ENCODE data around the gene COL5A1.

Gene COL5A1

DNA sequence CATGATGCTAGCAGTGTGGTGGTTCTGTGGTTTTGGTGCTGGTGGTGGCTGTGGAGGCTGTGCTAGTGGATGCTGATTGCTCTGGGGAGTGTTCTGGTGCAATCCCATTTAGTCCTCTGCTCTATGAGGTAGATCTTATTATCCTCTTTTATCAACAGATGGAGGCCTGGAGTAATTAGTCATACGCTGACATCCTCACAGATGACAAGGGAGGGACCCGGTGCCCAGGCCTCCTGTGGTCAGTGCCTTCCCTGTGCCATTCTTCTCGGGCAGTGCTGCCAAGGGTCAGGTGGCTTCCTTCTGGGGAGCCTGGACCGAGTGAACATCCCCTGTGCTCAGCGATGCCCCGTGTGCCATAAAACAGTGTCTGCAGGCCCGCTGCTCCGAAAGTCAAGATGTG, 74.5 kb downstream of the COL5A1 start:
- DNase-seq = no peak

DNA sequence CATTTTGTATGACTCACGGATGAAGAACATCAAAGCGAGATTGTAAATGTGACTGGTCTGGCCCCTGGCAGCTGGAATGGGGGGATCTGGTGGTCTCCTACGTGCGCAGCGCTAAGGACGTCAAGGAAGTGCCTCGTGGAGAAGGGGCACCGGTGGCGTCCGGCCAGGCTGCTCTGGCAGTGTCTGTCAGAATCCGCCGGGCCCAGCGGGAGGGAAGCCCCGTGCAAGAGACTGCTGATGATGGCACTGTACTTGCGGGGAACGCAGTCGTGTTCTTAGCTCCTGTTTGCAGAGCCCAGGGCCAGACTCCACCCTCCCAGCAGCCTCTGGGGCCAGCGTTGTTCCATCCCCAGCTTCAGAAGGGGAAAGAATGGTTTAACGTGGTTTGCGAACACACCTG, 75.5 kb downstream of the COL5A1 start:
- no peak for DNase-seq

DNA sequence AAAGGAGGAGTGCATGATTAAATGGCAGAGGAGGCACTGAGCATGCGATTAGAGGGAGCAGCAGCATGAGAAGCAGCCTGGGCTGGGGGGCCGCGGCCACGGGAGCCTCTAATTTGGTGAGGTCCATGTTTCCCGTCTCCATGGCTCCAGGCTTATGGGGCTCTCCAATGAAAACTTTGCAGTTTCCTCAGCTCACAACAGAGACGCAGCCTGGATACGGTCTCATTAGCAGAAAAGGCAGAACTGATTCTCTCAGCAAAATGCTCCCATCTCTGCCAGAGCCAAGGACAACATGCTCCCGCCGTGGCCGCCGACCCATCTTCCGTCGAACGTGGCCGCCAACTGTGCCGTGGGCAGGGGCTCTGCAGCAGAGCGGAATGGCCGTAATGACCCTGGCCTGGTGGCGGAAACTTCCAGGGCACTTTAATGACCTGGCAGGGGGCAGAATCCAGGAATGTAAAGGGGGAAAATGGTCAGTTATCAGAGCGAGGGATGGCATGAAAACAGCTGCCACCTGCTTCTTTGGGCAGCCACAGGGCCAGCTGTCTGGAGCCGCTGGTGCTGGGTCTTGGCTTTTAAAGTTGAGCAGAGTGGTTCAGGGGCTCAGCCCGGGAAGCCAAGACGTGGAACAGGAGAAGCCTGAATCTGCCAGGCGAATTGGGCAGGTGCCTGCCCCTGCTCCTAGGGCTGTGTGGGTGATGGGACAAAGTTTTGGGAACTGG, 76.5 kb downstream of the COL5A1 start:
- no peak for DNase-seq

DNA sequence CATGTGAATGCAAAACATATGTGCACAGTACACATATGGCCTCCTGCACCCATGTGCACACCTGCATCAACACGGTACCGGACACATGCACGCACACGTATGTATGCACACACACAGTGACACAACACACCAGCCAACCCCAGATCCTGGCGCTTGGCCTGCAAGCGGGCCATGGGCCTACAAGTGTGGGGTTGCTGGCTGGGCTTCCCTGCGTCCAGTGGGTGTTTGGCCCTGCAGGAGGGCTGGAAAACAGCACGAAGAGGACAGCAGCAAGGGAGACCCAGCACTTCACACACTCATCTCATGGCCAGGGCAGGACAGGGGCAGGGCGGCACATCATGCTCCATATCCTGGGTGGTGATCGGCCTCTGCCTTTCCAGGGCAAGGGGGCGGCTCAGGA, 77.7 kb downstream of the COL5A1 start:
- DNase-seq = no peak

DNA sequence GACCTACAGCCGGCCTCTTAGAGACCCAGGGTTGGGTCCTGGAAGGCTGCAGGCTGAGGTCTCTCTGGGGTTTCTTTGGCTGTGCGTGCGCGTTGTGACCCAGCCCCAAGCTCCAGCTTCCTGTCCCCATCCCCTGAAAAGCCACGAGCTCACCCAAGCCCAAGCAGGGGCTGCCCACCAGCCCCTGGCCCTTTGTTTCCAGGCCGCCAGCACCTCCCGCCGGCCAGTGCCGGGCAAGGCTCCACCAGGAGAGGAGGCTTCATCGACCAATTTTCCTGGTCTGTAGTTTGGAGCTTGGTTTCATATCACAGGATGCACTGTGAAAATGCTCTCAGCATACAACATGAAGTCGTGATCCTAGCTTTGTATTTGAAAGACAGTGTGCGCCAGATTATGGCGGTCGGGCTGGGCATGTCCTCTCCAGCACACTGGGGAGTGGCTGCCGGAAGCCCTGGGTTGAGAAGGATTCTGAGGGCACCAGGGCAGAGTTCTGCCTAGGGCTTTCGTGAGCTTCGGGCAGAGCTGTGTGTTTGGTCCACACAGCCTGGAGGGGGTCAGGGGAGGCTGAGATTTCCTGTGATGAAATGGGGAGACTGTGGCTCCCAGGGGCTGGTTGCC, 78.6 kb downstream of the COL5A1 start:
- DNase-seq = no peak

DNA sequence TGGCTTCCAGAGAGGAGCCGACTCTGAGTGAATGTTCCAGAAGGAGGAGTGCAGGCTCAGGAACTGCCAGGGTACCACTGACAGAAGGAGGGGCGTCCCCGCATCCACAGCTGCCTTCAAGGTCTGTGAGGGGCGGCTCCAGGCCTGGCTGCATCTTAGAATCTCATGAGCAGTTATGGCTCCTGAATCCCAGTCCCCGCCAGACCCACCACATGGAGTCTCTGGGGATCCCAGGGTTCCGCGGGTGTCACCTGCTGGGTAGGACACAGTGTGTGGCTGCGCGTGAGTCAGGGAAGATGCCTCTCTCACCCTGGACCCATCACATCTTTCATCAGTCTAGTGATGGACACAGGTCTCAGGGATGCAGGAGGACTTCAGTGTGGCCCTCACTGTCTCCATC, 79.2 kb downstream of the COL5A1 start:
- no peak for DNase-seq

DNA sequence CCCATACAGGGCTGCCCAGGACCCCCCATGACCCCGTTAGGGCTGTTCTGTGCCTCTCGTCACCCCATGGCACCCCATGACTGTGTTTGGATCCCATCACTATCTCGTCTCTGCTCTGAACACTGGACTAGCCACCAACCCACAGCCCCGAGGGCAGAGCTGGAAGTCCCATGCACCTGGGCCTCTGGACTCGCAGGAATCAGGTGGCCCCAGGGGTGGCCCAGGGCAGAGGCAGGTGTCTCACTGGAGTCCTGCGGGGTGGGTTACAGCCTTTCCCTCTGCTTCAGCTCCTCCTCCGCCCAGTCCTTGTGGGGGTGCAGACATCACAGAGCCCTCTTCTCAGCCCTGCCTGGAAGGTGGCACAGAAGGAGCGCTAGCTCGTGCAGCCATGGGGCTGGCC, 79.7 kb downstream of the COL5A1 start:
- DNase-seq = no peak

DNA sequence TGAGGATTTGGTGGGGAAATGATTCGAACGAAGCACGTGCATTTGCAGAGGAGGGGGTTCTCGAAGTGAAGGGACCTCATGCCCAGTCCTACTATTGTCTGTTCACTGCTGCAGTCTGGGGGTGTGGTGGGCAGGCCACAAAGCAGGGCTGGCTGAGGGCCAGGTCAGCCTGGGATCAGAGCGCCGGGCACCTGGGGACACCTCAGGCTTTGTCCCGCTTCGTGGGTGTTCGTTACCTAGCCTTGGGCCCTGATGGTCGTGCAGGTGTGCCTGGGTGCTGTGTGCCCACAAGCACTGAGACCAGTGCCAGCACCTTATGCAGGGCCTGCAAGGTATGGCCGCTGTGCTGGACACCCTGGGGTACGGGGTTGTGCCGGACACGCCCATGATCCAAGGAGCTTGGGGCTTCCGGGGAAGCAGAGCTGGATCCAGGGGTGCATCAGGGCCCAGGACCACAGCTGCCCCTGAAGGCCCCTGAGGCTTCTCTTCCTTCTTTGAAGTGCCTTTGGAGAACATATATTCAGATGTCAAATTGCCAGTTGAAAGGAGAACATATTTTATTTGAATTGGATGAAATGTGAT, 80.6 kb downstream of the COL5A1 start:
- no peak for DNase-seq

DNA sequence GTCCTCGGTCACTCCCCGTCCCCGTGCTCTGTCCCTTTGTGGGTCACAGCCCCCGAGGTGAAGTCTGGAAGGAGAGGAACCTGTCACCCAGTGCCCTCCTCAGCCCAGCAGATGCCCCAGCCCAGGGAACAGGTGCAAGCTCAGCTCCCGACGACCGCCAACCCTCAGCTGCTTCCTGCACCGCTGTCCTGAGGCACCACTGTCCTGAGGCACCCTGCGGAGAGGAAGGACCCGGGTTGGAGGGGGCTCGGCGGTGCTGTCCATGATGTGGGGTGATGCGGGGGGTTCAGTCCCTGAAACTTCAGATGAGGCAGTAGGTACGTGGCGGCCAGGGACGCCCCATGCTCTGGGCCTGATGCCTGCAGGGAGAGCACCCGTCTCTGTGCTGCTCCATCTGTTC, 81.4 kb downstream of the COL5A1 start:
- DNase-seq = no peak

DNA sequence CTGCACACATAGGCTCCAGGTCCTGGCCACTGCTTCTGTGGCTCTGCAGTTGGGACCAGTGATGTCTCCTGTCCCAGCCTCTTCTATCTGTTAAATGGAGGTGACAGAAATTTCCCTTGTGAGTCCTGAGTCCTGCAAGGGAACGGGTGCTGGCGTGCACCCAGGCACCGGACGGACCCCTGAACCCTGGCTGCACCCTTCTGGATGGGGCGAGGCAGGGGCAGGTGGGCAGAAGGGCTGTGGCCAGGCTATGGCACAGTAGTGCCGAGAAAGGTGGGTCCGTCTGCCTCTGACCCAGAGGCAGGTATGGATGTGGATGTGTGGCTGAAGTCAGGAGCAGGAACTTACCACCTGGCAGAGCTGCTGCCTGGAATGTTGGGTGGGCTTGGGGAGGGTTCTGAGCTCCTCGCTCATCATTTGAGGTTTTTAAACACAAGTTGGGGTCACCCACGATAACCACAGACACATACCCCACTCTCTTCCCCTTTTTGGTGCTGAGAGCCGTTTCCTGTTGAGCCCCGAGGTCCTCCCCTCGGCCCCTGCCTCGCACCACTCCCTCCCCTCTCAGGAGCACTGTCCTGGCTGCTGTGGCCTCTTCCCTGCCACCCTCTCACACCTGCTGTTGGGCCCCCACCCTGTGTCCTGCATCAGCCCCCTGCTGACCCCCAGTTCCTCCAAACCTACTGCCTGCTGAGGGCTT, 82.0 kb downstream of the COL5A1 start:
- no peak for DNase-seq

DNA sequence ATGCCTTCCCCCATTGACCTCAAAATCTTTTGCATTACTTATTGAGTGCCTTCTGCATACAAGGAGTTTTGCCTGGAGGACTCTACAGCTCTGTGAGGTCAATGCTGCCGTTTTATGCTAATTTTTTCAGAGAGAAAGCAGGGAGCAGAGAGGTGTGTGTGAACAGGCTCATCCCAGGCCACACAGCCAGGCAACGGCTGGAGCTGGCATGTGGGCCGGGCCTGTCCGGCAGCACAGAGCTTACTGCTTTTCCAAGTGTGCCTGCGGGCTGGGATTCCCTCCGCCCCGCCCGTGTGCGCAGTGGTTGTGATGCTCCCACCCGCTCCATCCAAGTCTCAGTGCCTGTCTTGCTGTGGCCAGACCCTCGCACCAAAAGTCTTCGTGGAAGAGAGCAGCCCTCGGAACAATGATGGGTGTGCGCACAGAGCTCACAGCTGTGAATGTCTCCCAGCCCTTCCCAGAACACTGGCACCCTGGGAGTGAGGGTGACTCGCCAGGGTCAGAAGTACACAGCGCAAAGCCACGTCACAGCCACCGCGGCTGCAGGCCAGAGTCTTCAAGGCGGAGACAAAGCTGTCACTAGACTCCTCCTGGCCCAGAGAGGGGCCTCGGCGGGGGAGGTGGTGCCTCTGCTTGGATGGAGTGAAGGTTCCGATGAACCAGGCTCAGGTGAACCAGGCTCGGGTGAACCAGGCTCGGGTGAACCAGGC, 82.8 kb downstream of the COL5A1 start:
- DNase-seq = no peak

DNA sequence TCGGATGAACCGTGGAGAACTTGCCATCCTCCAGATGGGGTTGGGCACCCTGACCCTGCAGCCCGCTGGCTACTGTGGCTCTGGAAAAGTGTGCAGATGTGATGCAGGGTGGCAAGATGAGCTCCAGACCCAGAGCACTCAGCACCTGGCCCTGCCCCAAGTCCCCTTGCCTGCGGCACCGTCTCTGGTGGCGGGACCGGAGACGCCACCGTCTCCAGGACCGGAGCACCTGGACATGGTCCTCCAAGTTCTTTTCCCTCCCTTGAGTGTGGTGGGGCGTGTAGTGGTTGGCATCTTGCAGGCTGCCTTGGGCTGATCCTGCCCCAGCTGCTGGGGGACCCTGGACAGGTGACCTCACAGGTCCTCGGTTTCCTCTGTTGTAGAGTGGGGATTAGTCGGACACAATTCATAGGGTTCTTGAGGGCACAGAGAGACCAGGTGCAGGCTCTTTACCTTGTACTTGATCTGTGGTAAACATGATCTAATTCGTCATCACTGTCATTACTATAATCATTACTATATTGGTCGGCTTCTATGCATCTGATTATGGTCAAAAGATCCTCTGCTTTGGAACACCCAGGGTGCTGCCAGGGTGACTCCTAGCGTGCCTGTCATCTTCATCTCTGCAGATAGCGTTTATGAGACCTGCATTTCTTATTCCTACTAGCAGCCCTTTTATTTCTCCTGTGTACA, 83.5 kb downstream of the COL5A1 start:
- no peak for DNase-seq

DNA sequence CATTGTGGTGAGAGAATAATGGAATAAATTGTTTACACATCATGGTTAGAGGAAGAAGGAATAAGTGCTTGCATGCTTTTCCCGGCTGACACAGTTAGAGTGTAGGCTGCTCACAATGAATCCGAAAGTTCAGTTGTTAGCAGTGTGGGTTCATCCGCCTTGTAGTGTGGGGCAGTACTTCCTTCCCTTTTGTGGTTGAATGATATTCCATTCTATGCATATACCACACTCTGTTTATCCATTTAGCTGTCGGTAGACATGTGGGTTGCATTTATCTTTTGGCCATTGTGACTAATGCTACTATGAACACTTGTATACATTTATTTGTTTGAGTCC, 84.0 kb downstream of the COL5A1 start:
- peak; percentile 50 for DNase-seq

DNA sequence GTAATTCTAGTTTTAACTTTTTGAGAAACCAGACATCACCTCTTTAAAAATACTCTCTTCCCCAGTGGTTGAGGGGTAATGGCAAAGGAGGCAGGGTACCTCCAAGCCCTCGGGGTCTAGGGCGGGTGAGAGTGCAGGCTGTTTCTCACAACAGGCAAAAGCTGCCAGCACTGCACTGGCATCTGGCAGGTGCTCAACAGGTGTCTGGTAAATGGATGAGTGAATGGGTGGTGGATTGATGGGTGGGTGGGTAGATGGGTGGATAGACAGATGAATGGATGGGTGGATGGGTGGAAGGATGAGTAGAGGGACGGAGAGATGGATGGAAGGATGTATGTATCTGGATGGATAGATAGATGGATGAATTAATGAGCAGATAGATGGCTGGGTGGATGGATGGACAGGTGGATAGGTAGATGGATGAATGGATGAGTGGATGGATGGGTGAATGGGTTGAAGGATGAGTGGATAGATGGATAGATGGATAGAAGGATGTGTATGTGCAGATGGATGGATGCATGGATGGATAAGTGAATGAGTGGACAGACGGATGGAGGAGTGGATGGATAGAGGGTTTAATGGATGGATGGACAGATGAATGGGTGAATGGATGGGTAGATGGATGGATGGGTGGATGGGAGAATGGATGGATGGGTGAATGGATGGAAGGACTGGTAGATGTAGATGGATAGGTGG, 84.6 kb downstream of the COL5A1 start:
- DNase-seq = no peak

DNA sequence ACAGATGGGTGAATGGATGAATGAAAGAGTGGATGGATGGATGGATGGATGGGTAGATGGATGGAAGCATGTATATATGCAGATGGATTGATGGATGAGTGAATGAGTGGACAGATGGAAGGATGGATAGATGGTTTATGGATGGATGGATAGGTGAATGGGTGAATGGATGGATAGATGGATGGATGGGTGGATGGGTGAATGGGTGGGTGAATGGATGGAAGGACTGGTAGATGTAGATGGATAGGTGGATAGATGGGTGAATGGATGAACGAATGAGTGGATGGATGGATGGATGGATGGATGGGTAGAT, 85.1 kb downstream of the COL5A1 start:
- no peak for DNase-seq

DNA sequence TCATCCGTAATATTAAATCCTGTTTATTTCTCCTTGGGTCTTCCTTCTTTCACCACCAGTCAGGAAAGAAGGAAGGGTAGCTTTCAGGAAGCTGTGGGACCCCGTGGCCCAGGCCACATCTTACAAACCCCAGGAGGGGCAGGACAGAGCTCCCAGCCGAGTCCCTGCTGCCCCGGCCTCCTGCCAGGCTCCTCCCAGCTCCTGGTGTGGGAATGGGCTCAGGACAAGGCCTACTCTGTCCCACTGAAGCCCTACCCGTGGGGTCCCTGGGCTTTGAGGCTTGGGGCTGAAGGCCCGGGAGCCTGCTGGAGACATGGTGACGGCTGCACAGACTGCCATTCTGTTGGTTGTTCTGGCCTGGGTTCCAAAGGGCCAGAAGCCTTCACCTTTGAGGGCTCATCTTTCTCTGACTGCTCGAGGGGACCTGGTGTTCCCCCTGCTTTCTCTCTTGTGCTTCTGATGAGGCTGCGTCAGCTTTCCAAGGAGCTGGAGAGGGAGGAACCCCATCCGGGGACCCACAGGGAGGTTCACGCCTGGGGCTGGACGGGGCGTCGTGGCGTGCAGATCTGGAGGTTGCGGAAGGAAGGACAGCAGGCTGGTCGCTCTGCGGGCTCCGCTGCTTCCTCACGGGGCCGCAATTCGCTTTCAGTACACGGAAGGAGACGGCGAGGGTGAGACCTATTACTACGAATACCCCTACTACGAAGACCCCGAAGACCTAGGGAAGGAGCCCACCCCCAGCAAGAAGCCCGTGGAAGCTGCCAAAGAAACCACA, 86.6 kb downstream of the COL5A1 start:
- no peak for DNase-seq

DNA sequence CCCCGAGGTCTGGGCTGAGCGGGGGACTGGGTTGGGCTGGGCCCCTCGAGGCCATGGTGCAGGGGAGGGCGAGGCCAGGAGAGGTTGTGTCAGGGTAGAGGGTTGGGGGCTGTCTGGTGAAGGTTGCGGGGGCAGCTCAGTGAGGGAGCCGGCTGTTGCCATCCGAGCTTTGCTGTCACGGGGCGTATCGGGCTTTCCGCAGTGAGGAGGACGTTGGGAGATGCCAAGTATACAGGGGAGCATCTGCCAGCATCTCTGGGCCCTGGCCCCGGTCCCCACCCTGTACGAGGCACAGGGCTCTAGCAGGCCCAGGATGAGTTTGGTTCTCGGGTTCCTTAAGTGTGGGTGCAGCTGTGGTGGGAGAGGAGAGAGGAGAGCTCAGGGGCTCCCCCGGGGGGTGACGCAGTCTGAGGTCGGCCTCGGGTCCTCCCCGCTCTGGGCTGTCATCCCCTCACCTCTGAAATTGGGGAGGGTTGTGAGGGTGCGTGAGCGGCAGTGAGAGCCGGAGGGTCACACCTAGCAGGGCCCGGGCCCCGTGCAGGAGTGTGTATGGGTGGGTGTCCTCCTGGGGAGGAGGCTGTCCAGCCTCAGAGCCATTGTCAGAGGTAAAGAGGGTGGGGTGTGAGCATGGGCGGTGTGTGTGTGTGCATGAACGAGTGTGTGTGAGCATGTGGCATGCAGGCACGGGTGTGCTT, 87.3 kb downstream of the COL5A1 start:
- no peak for DNase-seq

DNA sequence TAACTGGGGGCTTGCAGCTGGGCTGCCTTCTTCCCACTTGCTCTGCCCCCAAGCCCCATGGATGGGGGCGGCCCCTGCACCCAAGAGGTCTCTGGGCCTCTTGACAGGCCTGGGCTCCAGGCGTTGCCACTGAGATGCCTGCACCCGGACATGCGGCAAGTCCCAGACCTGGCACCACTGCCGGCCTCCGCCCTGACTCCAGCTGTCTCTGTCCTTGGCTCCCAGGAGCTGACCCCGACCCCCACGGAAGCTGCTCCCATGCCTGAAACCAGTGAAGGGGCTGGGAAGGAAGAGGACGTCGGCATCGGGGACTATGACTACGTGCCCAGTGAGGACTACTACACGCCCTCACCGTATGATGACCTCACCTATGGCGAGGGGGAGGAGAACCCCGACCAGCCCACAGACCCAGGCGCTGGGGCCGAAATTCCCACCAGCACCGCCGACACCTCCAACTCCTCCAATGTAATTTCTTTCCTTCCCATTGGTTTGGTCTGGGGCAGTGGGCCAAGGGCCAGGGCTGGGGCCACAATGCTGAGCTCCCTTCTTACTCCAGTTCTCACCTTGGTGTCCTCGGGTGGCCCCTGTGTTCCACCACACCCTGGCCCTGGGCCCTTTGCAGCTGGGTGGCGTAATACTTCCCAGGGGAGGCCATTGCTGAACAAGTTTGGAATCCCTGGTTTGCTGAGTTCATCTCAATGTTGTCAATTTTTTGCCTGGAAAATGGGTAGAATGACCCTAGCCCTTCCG, 88.6 kb downstream of the COL5A1 start:
- no peak for DNase-seq

DNA sequence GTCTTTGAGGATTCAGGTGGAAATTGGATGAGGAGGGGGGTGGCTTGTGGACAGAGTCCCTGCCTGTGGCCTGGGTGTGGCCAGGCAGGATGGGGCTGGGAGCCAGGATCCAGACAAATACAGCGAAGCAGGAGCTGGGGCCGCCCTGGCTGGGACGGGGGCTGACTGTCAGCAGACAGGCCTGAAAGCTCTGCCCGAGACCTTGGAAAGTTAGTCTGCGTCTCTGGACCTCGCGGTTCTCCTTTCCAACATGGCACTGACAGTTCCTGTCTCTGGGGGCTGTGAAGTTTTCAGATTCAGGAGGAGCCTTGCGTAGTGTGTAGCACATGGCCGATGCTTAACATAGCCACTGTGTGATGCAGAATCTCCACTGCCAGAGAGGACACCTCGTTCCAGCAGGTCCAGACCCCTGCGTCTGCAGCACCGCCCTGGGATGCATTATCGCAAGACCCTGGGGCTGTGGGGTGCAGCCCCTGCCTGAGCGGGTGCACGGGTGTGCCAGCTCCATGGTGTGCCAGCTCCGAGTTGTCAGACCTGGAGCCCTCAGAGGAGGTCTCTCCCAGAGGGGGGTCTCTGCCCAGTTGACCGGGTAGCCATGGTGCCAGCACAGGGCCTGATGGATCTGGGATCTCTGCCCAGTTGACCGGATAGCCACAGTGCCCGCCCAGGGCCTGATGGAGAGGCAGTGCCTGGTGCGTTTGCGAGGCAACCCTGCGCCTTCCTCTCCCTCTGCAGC, 89.3 kb downstream of the COL5A1 start:
- no peak for DNase-seq
